HL-60 (cell line): ENCODE results near the gene CARD6.

Experiments used
- DNase-seq, 2 experiments: peaks; one replicate each; pipeline ENCODE4 v3.0.0-alpha.2; 2010 to 2020; ENCODE audit warnings: low read depth in 1 of 2, low spot score in 1 of 2
- H3K27ac ChIP-seq: fragments of 250-450 bp; sonication (Bioruptor Pico); replicated peaks from 2 replicates; pipeline ENCODE4 v1.5.1; 2020; ENCODE audit warnings: mild to moderate bottlenecking, moderate library complexity
- H3K27me3 ChIP-seq: fragments of 250-450 bp; sonication (Bioruptor Pico); 2 replicates; pipeline ENCODE4 v1.5.1; 2021; ENCODE audit warnings: mild to moderate bottlenecking, moderate library complexity; ENCODE audit not compliant: insufficient read depth, poor library complexity, severe bottlenecking
- H3K4me3 ChIP-seq: replicated peaks from 2 replicates; pipeline ENCODE4 v1.5.1; 2011; ENCODE audit warnings: mild to moderate bottlenecking, control low read depth, low read length; ENCODE audit not compliant: insufficient read depth
- CTCF ChIP-seq: IDR thresholded peaks from one replicate; pipeline ENCODE4 v1.5.1; 2011; ENCODE audit warnings: low read length, control low read depth, inconsistent platforms; ENCODE audit not compliant: insufficient read depth
- GABPA ChIP-seq: IDR thresholded peaks from 2 replicates; pipeline ENCODE4 v1.6.1; 2012; ENCODE audit warnings: low read depth
- POLR2AphosphoS5 ChIP-seq: IDR thresholded peaks from 2 replicates; pipeline ENCODE4 v1.6.1; 2012; ENCODE audit warnings: low read depth
- SPI1 ChIP-seq: IDR thresholded peaks from 2 replicates; pipeline ENCODE4 v1.6.1; 2012; ENCODE audit warnings: low read depth, mild to moderate bottlenecking, borderline replicate concordance
- TF ChIP-seq, protein P1 (sequence below): IDR thresholded peaks from 2 replicates; pipeline ENCODE4 v1.6.1; 2012; ENCODE audit warnings: low read depth; ENCODE audit not compliant: insufficient replicate concordance

CARD6 gene

DNA sequence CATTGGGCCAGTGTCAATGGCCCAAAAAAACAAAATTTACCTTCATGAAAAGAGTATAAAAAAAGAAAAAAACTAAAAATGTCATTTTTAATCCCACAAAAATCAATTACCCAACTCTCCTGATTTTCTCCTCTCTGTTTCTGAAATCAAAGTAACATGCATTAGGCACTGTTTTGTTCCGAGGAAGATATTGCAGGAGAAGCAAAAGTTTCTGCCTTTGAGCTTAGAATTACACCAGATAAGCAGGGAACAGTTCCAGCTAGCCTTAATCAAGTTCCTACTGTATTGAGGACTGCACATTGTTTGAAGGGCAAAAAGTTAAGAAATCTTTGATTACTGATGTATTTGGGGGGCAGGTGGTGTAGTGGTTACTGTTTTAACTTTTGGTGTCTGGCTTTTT, 41.9 kb upstream of the CARD6 start:
- no peak for TF ChIP-seq GABPA
- TF ChIP-seq, protein P1, sequence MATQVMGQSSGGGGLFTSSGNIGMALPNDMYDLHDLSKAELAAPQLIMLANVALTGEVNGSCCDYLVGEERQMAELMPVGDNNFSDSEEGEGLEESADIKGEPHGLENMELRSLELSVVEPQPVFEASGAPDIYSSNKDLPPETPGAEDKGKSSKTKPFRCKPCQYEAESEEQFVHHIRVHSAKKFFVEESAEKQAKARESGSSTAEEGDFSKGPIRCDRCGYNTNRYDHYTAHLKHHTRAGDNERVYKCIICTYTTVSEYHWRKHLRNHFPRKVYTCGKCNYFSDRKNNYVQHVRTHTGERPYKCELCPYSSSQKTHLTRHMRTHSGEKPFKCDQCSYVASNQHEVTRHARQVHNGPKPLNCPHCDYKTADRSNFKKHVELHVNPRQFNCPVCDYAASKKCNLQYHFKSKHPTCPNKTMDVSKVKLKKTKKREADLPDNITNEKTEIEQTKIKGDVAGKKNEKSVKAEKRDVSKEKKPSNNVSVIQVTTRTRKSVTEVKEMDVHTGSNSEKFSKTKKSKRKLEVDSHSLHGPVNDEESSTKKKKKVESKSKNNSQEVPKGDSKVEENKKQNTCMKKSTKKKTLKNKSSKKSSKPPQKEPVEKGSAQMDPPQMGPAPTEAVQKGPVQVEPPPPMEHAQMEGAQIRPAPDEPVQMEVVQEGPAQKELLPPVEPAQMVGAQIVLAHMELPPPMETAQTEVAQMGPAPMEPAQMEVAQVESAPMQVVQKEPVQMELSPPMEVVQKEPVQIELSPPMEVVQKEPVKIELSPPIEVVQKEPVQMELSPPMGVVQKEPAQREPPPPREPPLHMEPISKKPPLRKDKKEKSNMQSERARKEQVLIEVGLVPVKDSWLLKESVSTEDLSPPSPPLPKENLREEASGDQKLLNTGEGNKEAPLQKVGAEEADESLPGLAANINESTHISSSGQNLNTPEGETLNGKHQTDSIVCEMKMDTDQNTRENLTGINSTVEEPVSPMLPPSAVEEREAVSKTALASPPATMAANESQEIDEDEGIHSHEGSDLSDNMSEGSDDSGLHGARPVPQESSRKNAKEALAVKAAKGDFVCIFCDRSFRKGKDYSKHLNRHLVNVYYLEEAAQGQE = no peak
- TF ChIP-seq CTCF = no peak
- no peak for TF ChIP-seq SPI1
- no peak for TF ChIP-seq POLR2AphosphoS5
- no peaks in the 10 kb centered on the region for H3K27me3 ChIP-seq
- no peak overlapping the region for H3K27ac ChIP-seq
- no peak overlapping the region for H3K4me3 ChIP-seq
- DNase-seq = no peak

DNA sequence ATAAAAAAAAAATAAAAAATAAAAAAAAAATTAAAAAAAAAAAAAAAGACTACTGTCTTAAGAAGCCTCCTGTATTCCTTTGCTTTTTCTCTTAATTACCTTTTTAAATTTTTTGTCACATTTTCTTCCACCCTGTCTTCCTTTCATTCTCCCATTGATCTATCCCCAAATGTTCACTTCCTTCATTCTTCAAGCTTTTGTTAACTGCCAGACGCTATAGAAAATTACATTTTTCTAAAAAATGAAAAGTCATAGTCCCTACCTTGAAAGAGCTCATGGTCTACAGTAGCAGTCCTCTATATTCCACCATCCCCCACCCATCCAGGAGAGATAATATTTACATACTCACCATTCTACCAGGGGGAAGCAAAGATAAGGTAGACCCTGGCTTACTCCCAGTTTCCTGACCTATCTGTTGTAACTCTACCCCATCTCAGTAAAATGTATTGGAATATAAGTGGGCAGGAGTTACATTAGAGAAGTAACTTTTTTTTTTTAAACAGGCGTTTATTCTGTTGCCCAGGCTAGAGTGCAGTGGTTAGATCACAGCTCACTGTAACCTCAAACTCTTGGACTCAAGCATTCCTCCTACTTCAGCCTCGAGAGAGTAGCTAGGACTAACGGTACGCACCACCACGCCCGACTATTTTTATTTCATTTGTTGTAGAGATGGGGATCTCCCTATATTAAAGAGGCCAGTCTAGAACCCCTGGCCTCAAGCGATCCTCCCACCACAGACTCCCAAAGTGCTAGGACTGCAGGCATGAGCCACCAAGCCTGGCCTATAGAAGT, 39.2 kb upstream of the CARD6 start:
- no peak for TF ChIP-seq CTCF
- no peak for TF ChIP-seq SPI1
- TF ChIP-seq, protein P1 = no peak
- TF ChIP-seq GABPA = no peak
- no peak for TF ChIP-seq POLR2AphosphoS5
- Histone ChIP-seq H3K27me3 (no peaks in the 10 kb centered on the region), H3K4me3 (no peak overlapping the region), H3K27ac (no peak overlapping the region)
- DNase-seq = no peak

DNA sequence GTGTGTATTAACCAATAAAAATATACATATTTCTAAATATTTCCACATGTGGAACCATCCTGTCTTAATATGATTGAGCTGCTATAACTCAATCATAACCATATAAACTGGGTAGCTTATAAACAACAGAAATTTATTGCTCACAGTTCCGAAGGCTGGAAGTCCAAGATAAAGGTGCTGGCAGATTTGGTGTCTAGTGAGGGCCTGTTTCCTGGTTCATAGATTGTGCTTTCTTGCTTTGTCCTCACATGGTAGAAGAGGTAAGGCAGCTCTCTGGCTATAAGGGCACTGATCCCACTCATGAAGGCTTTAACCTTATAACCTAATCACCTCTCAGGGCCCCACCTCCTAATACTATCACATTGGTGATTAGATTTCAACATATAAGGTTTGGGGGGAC, 29.0 kb upstream of the CARD6 start:
- H3K27ac ChIP-seq = no peak overlapping the region
- TF ChIP-seq SPI1 = no peak
- TF ChIP-seq POLR2AphosphoS5 = no peak
- TF ChIP-seq, protein P1 = no peak
- TF ChIP-seq CTCF = no peak
- no peak for TF ChIP-seq GABPA
- H3K4me3 ChIP-seq = no peak overlapping the region
- H3K27me3 ChIP-seq = no peaks in the 10 kb centered on the region
- no peak for DNase-seq
